IPS-20b (cell line): ENCODE measurements around the gene CMTM1.
"Not testable (repeated sequence)": the region's sequence is repeated elsewhere in the genome, so short reads cannot be mapped to it uniquely, and the experiment has no call there.

Experiments
- H3K27ac ChIP-seq: one replicate; pipeline ENCODE4 v1.5.1; 2013; ENCODE audit warnings: low read length
- H3K27me3 ChIP-seq: 2 replicates; pipeline ENCODE4 v1.6.1; 2013; ENCODE audit warnings: mild to moderate bottlenecking, low read length, inconsistent platforms; ENCODE audit not compliant: insufficient read depth
- H3K36me3 ChIP-seq: 2 replicates; pipeline ENCODE4 v1.6.1; 2013; ENCODE audit warnings: low read depth, mild to moderate bottlenecking, inconsistent platforms, low read length, moderate library complexity; ENCODE audit not compliant: insufficient read depth
- H3K4me1 ChIP-seq: 2 replicates; pipeline ENCODE4 v1.6.1; 2013; ENCODE audit warnings: mild to moderate bottlenecking, control low read depth, inconsistent platforms, low read length, moderate library complexity; ENCODE audit not compliant: insufficient read depth
- H3K4me3 ChIP-seq: 2 replicates; pipeline ENCODE4 v1.5.1; 2013; ENCODE audit warnings: mild to moderate bottlenecking, low read length, inconsistent platforms
- H3K9ac ChIP-seq: 2 replicates; pipeline ENCODE4 v1.6.1; 2013; ENCODE audit warnings: low read depth, mild to moderate bottlenecking, inconsistent platforms, low read length, moderate library complexity
- H3K9me3 ChIP-seq: 2 replicates; pipeline ENCODE4 v1.6.1; 2013; ENCODE audit warnings: mild to moderate bottlenecking, low read depth, low read length, inconsistent platforms; ENCODE audit not compliant: insufficient read depth

Gene CMTM1

GRCh38 chr16:66627611-66628378 lies 61.6 kb downstream of the CMTM1 start:
- H3K27me3 ChIP-seq, H3K9ac ChIP-seq, H3K4me1 ChIP-seq, H3K27ac ChIP-seq, H3K9me3 ChIP-seq, H3K4me3 ChIP-seq: not testable (repeated sequence)
- H3K36me3 ChIP-seq, result peaks cover 14% of the 10 kb centered on the region; the same call in 1 of the 2 replicates
